Mammary epithelial cell (primary cell): ENCODE measurements around the gene PSMB4.

ENCODE experiments used
- EZH2 ChIP-seq: IDR thresholded peaks from 2 replicates; pipeline ENCODE4 v1.6.1; 2012; ENCODE audit warnings: low read length, inconsistent platforms, borderline replicate concordance
- TF ChIP-seq, protein P1 (sequence below), 2 donors: IDR thresholded peaks in 1 of 2; conservative IDR thresholded peaks in 1 of 2; 2 replicates each; pipeline ENCODE4 v1.5.1; 2011 to 2012; ENCODE audit warnings: inconsistent platforms in 2 of 2, low read length in 2 of 2, mild to moderate bottlenecking in 2 of 2, control low read depth in 1 of 2, low read depth in 1 of 2; ENCODE audit not compliant: insufficient read depth in 1 of 2; ENCODE audit errors: extremely low read depth in 1 of 2

DNA sequence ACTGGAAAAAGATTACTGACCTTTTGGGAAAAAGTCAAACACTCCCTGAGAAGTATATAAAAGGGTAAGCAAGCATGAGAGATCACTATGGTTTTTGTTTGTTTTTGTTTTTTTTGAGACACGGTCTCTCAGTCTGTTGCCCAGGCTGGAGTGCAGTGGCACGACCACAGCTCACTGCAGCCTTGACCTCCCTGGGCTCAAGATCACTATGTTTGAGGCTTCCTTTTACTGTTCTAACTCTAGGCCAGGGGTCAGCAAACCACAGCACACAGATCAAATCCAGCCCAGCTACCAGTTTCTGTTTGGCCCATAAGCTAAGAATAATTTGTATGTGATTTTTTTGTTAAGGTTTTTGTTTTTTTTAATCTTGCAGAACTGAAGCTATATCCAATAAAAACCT lies 25.7 kb downstream of the PSMB4 start:
- TF ChIP-seq, protein P1, sequence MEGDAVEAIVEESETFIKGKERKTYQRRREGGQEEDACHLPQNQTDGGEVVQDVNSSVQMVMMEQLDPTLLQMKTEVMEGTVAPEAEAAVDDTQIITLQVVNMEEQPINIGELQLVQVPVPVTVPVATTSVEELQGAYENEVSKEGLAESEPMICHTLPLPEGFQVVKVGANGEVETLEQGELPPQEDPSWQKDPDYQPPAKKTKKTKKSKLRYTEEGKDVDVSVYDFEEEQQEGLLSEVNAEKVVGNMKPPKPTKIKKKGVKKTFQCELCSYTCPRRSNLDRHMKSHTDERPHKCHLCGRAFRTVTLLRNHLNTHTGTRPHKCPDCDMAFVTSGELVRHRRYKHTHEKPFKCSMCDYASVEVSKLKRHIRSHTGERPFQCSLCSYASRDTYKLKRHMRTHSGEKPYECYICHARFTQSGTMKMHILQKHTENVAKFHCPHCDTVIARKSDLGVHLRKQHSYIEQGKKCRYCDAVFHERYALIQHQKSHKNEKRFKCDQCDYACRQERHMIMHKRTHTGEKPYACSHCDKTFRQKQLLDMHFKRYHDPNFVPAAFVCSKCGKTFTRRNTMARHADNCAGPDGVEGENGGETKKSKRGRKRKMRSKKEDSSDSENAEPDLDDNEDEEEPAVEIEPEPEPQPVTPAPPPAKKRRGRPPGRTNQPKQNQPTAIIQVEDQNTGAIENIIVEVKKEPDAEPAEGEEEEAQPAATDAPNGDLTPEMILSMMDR (conservative IDR thresholded peaks at IDR 0.05 in 1 of 2, IDR thresholded peaks at IDR 0.05 in 1 of 2; ENCODE audit: extremely low read depth in 1 of 2, insufficient read depth in 1 of 2, low read depth in 1 of 2, low read length in 2 of 2) = no peak
- TF ChIP-seq EZH2 = no peak
